Left ventricle myocardium inferior (tissue), 1 donor: ENCODE measurements around the gene ABRAXAS1. TPM values are rescaled to one million over a fixed set of nuclear protein-coding genes. Genes with fewer than 3 reads are reported as not detected.

Source experiments
- DNase-seq: peaks from one replicate; pipeline ENCODE4 v3.0.0-alpha.2; 2020
- H3K27ac ChIP-seq: fragments of 200-600 bp; replicated peaks from 2 replicates; pipeline ENCODE4 v1.8.0; 2021
- H3K27me3 ChIP-seq: fragments of 200-600 bp; 2 replicates; pipeline ENCODE4 v1.8.0; 2021; ENCODE audit warnings: low read depth
- H3K36me3 ChIP-seq: fragments of 200-600 bp; 2 replicates; pipeline ENCODE4 v1.8.0; 2021
- H3K4me1 ChIP-seq: fragments of 200-600 bp; 2 replicates; pipeline ENCODE4 v1.8.0; 2021
- H3K4me3 ChIP-seq: fragments of 200-600 bp; 2 replicates; pipeline ENCODE4 v1.8.0; 2021; ENCODE audit warnings: mild to moderate bottlenecking, moderate library complexity
- H3K9me3 ChIP-seq: fragments of 200-600 bp; replicated peaks from 2 replicates; pipeline ENCODE4 v1.8.0; 2021
- CTCF ChIP-seq: fragments of 200-600 bp; IDR thresholded peaks from 2 replicates; pipeline ENCODE4 v1.8.0; 2021; ENCODE audit warnings: antibody characterized with exemption, mild to moderate bottlenecking, borderline replicate concordance
- intact Hi-C: fragments of 100-400 bp; cut with micrococcal nuclease; formaldehyde crosslinking; loops from one replicate; pipeline ENCODE4 v1.11.0; 2022
- total RNA-seq: library from RNA; stranded (reverse); fragmentation: NEBNext Ultra II Directional; extraction: Animal tissue kit (Norgen Biotek cat#: 25700); gene quantifications from one replicate; pipeline ENCODE4 v1.2.1, GENCODE V29; 2021
- donor health status: DM: no; HTN: yes; CAD: no; lungs with severe emphysema.

Gene ABRAXAS1
- total RNA-seq, 1 donor from 2014 or later: 5.6 TPM

- Histone ChIP-seq H3K4me1 (peaks cover under 1% of the 10 kb centered on the region), H3K9me3 (no peaks in the 10 kb centered on the region), H3K27ac (no peak overlapping the region), H3K4me3 (no peak overlapping the region), H3K36me3 (no peaks in the 10 kb centered on the region), H3K27me3 (no peaks in the 10 kb centered on the region)
- DNase-seq: no peak
- intact Hi-C loops: no loop called here
- peak; percentile 71 for TF ChIP-seq CTCF
Measured at GRCh38 chr4:83490876-83491450, 6.1 kb upstream of the ABRAXAS1 start.

GRCh38 chr4:83489711-83490326 lies 4.9 kb upstream of the ABRAXAS1 start:
- Histone ChIP-seq H3K27me3 (no peaks in the 10 kb centered on the region), H3K36me3 (no peaks in the 10 kb centered on the region), H3K4me3 (no peak overlapping the region), H3K4me1 (peaks cover 9% of the 10 kb centered on the region), H3K9me3 (no peaks in the 10 kb centered on the region), H3K27ac (no peak overlapping the region)
- DNase-seq: no peak
- intact Hi-C loops: no loop called here
- no peak for TF ChIP-seq CTCF

- no peak overlapping the region for H3K4me3 ChIP-seq
- no peak for DNase-seq
- no peaks in the 10 kb centered on the region for H3K27me3 ChIP-seq
- no peak for TF ChIP-seq CTCF
- no peaks in the 10 kb centered on the region for H3K36me3 ChIP-seq
- H3K9me3 ChIP-seq: no peaks in the 10 kb centered on the region
- H3K27ac ChIP-seq: no peak overlapping the region
- H3K4me1 ChIP-seq: peaks cover 22% of the 10 kb centered on the region
- intact Hi-C loops: no loop called here
Measured at GRCh38 chr4:83486457-83487129, 1.7 kb upstream of the ABRAXAS1 start.

- H3K36me3 ChIP-seq: peaks cover 34% of the 10 kb centered on the region
- no peak overlapping the region for H3K4me3 ChIP-seq
- no peaks in the 10 kb centered on the region for H3K4me1 ChIP-seq
- no peak for TF ChIP-seq CTCF
- H3K27ac ChIP-seq: no peak overlapping the region
- intact Hi-C loops: no loop called here
- DNase-seq: no peak
- H3K27me3 ChIP-seq: no peaks in the 10 kb centered on the region
- H3K9me3 ChIP-seq: no peaks in the 10 kb centered on the region
Measured at GRCh38 chr4:83473966-83474365, 10.9 kb downstream of the ABRAXAS1 start.

GRCh38 chr4:83473423-83473822 lies 11.5 kb downstream of the ABRAXAS1 start:
- H3K9me3 ChIP-seq: no peaks in the 10 kb centered on the region
- no peak for TF ChIP-seq CTCF
- no peaks in the 10 kb centered on the region for H3K27me3 ChIP-seq
- DNase-seq: no peak
- no peaks in the 10 kb centered on the region for H3K4me1 ChIP-seq
- H3K4me3 ChIP-seq: no peak overlapping the region
- intact Hi-C loops: no loop called here
- H3K36me3 ChIP-seq: peaks cover 39% of the 10 kb centered on the region
- H3K27ac ChIP-seq: no peak overlapping the region
